ENCODE data around the gene TNF.

DNA sequence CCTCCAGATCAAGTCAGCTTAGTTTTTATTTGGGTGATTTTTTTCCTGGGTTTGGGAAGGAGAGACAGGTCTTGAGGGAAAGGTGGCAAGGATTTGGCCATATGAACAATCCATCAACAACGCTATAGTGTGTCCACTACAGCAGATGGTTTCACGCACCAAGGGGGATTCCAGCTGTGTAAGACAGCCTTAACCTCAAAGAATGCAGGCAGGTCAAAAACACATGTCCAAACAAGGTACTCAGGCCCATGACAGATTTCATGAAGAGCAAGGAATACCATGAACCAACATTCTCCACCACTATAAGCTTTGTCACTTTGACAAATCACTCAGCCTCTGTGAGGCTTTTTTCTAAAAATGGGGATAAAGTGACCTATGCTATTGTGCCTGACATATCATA is 41.6 kb downstream of the TNF start:
- TF ChIP-seq, protein P1, sequence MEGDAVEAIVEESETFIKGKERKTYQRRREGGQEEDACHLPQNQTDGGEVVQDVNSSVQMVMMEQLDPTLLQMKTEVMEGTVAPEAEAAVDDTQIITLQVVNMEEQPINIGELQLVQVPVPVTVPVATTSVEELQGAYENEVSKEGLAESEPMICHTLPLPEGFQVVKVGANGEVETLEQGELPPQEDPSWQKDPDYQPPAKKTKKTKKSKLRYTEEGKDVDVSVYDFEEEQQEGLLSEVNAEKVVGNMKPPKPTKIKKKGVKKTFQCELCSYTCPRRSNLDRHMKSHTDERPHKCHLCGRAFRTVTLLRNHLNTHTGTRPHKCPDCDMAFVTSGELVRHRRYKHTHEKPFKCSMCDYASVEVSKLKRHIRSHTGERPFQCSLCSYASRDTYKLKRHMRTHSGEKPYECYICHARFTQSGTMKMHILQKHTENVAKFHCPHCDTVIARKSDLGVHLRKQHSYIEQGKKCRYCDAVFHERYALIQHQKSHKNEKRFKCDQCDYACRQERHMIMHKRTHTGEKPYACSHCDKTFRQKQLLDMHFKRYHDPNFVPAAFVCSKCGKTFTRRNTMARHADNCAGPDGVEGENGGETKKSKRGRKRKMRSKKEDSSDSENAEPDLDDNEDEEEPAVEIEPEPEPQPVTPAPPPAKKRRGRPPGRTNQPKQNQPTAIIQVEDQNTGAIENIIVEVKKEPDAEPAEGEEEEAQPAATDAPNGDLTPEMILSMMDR (conservative IDR thresholded peaks at IDR 0.05; ENCODE audit: low read length) = no peak
- TF ChIP-seq EZH2phosphoT487 (IDR thresholded peaks at IDR 0.05; ENCODE audit: borderline replicate concordance, low read depth, low read length) = no peak
